Neural crest cell (in vitro differentiated cells): ENCODE results near the gene PPM1B. TPM values are rescaled to one million over a fixed set of nuclear protein-coding genes. Genes with fewer than 3 reads are reported as not detected.

Experiments
- DNase-seq: peaks from one replicate; pipeline ENCODE4 v3.0.0; 2021; ENCODE audit warnings: low read depth, mixed read lengths, low spot score
- H3K27ac Mint-ChIP-seq: one replicate; pipeline ENCODE4 v1.8.0; 2021; ENCODE audit warnings: mild to moderate bottlenecking, mixed read lengths; ENCODE audit not compliant: unreplicated experiment
- H3K27me3 Mint-ChIP-seq: 2 replicates; pipeline ENCODE4 v1.8.0; 2021; ENCODE audit warnings: low read depth, mild to moderate bottlenecking, mixed read lengths
- H3K36me3 Mint-ChIP-seq: 2 replicates; pipeline ENCODE4 v1.8.0; 2021; ENCODE audit warnings: low read depth, mild to moderate bottlenecking, mixed read lengths
- H3K4me1 Mint-ChIP-seq: 2 replicates; pipeline ENCODE4 v1.8.0; 2021; ENCODE audit warnings: mixed read lengths
- H3K4me3 Mint-ChIP-seq: one replicate; pipeline ENCODE4 v1.8.0; 2021; ENCODE audit warnings: mild to moderate bottlenecking, mixed read lengths
- H3K9me3 Mint-ChIP-seq: 2 replicates; pipeline ENCODE4 v1.8.0; 2021; ENCODE audit warnings: mixed read lengths
- total RNA-seq: library from RNA; stranded (reverse); gene quantifications from 2 replicates; pipeline ENCODE4 v1.2.1, GENCODE V29; 2021
- TF ChIP-seq, protein P1 (sequence below): fragments of 200-600 bp; sonication (generic); conservative IDR thresholded peaks from 2 replicates; pipeline ENCODE4 v1.5.0; 2021; ENCODE audit warnings: antibody characterized with exemption, mild to moderate bottlenecking

PPM1B gene
- total RNA-seq, 1 donor from 2014 or later, result 37.4 TPM

DNA sequence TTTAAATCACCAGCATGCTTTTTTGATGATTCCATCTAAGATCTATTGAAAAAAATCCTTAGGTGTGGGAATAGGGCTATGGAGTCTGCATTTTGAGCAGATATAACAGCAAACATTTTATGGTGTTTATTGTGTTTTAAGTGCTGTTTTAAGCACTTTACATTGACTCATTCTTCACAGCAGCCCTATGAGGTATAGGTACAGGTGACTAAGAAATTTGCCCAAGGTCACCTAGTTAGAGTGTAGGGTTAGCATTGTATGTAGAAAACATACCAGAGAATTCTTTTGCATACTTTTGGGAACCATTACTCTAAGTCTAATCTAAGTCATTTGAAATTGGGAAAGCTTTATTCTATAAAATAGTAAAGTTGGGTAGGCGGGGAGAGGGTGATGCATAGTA is 31.3 kb downstream of the PPM1B start:
- TF ChIP-seq, protein P1, sequence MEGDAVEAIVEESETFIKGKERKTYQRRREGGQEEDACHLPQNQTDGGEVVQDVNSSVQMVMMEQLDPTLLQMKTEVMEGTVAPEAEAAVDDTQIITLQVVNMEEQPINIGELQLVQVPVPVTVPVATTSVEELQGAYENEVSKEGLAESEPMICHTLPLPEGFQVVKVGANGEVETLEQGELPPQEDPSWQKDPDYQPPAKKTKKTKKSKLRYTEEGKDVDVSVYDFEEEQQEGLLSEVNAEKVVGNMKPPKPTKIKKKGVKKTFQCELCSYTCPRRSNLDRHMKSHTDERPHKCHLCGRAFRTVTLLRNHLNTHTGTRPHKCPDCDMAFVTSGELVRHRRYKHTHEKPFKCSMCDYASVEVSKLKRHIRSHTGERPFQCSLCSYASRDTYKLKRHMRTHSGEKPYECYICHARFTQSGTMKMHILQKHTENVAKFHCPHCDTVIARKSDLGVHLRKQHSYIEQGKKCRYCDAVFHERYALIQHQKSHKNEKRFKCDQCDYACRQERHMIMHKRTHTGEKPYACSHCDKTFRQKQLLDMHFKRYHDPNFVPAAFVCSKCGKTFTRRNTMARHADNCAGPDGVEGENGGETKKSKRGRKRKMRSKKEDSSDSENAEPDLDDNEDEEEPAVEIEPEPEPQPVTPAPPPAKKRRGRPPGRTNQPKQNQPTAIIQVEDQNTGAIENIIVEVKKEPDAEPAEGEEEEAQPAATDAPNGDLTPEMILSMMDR, result no peak
- H3K27ac Mint-ChIP-seq, result no peak overlapping the region

DNA sequence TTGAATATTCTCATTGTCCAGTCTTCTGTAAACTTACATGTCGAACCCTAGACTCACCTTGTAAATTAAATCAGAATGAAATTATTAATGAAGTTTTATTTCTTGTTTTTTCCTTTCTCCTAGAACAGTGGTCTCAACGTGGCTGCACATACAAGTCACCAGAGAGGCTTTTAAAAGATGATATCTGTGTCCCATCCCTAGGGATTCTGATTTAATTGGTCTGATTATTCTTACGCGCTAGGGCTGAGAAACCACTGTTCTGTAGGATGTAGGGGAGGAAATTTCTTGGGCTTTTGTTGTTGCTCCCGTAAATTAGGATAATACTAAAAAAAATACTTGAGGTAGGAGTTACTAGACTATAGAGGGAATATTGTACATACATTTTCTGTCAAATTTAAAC is 32.1 kb downstream of the PPM1B start:
- H3K4me1 Mint-ChIP-seq, result no peaks in the 10 kb centered on the region
- TF ChIP-seq, protein P1, result no peak
- H3K36me3 Mint-ChIP-seq, result peaks cover 11% of the 10 kb centered on the region
- H3K27ac Mint-ChIP-seq, result no peak overlapping the region
- no peak overlapping the region for H3K4me3 Mint-ChIP-seq
- DNase-seq, result no peak
- H3K9me3 Mint-ChIP-seq, result peaks cover 5% of the 10 kb centered on the region
- H3K27me3 Mint-ChIP-seq, result no peaks in the 10 kb centered on the region

More for the DNA sequence above, 31.3 kb downstream of the PPM1B start:
- Mint-ChIP-seq H3K4me3 (no peak overlapping the region), H3K4me1 (no peaks in the 10 kb centered on the region), H3K9me3 (peaks cover 5% of the 10 kb centered on the region), H3K27me3 (no peaks in the 10 kb centered on the region), H3K36me3 (peaks cover 13% of the 10 kb centered on the region)
- DNase-seq, result no peak

DNA sequence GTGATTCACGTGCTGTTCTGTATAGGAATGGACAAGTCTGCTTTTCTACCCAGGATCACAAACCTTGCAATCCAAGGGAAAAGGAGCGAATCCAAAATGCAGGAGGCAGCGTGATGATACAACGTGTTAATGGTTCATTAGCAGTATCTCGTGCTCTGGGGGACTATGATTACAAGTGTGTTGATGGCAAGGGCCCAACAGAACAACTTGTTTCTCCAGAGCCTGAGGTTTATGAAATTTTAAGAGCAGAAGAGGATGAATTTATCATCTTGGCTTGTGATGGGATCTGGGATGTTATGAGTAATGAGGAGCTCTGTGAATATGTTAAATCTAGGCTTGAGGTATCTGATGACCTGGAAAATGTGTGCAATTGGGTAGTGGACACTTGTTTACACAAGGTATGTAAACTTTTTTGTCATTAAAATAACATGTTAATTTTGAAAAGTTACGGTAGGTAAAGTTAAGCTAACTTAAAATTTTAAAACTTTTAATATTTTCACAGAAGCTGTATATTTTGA is 33.0 kb downstream of the PPM1B start:
- no peak for DNase-seq
- Mint-ChIP-seq H3K4me3 (no peak overlapping the region), H3K27ac (no peak overlapping the region), H3K4me1 (no peaks in the 10 kb centered on the region), H3K36me3 (peaks cover 11% of the 10 kb centered on the region), H3K9me3 (peaks cover 5% of the 10 kb centered on the region), H3K27me3 (no peaks in the 10 kb centered on the region)
- TF ChIP-seq, protein P1, result no peak

DNA sequence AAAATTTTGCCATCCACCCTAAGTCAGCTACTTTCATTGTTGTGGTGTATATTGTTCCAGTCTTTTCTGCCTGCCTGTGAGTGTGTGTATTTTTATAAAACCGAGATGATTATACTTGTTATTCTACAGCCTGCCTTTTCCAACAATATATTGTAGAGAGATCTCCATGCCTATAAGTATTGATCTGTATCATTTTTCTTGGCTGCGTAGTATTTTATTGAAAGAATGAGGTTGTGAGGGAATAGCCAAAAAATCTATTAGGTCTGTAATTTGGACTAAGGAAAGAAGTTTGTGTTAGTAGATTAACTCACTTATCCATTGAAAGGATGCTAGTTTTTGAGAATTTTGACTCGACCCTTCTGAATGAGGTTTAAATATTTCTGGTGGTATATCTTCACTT is 34.9 kb downstream of the PPM1B start:
- Mint-ChIP-seq H3K4me1 (no peaks in the 10 kb centered on the region), H3K27me3 (no peaks in the 10 kb centered on the region), H3K4me3 (no peak overlapping the region), H3K9me3 (peaks cover 5% of the 10 kb centered on the region), H3K27ac (no peak overlapping the region), H3K36me3 (peaks cover 11% of the 10 kb centered on the region)
- no peak for DNase-seq
- TF ChIP-seq, protein P1, result no peak

DNA sequence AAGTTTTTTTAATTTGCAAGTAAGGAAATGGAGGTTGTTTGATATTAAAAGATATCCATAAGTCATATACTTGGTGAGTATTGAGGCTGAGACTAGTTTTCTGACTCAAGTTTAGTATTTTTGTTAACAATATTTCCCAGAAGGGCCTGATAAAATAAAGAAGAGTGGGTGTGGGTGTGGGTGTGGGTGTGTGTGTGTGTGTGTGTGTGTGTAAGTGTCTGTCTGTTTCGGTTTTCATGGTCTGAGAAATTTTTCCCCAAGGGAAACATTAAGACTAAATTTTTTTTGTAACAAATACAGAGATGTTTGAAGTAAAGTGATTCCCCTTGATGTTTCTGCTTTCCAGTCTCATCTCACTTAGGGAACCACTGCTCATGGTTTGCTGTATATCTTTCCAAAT is 36.5 kb downstream of the PPM1B start:
- no peak overlapping the region for H3K27ac Mint-ChIP-seq
- no peaks in the 10 kb centered on the region for H3K27me3 Mint-ChIP-seq
- no peaks in the 10 kb centered on the region for H3K4me1 Mint-ChIP-seq
- TF ChIP-seq, protein P1, result no peak
- H3K36me3 Mint-ChIP-seq, result peaks cover 16% of the 10 kb centered on the region
- no peak overlapping the region for H3K4me3 Mint-ChIP-seq
- no peak for DNase-seq
- H3K9me3 Mint-ChIP-seq, result peaks cover 5% of the 10 kb centered on the region
